ENCODE results near the gene HDAC4.

HDAC4 gene

DNA sequence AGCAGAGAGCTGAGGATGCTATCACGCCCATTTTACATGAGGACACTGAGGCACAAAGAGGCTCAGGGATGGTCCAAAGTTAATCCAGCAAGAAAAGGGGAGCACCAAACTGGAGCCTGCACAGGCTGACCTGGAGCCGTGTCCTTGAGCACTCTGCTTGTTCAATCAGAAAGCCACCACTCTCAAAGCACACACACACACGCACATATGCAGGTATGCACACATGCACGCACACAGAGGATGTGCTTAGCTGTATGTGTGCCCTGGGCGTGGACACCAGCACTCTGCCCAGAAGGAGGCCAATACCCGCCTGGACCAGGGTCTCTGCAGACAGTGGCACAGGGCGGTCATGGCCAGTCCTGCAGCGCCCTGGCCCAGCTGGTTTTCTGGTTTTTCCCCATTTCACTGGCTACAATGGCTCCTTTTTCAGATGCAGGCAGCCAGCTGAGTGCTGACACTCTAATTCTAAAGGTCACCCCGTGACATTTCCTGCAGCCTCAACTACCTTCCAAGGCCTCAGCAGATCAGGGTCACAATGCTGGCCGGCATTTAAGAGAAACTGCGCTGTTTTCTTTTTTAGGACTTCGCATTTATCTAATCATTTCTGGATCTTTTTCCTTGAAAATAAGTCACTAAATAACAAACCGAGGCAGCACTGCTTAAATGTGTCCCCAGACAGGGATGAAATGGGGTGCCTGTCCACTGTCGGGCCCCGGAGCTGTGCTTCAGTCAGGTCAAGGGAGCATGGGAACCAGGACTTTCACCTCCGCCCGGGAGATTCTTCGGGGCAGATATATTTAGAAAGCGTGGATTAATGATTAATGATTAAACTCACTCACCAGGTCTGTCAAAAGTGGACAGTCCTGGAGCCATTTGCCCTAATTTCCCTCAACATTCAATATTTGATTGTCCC, 104.5 kb downstream of the HDAC4 start:
- no peak for TF ChIP-seq CTCF (conservative IDR thresholded peaks at IDR 0.05; ENCODE audit: low read depth, low read length)
- no peak for DNase-seq (ENCODE audit: low read depth)
- no peak overlapping the region for H3K4me3 ChIP-seq (ENCODE audit: low read depth, low read length)

DNA sequence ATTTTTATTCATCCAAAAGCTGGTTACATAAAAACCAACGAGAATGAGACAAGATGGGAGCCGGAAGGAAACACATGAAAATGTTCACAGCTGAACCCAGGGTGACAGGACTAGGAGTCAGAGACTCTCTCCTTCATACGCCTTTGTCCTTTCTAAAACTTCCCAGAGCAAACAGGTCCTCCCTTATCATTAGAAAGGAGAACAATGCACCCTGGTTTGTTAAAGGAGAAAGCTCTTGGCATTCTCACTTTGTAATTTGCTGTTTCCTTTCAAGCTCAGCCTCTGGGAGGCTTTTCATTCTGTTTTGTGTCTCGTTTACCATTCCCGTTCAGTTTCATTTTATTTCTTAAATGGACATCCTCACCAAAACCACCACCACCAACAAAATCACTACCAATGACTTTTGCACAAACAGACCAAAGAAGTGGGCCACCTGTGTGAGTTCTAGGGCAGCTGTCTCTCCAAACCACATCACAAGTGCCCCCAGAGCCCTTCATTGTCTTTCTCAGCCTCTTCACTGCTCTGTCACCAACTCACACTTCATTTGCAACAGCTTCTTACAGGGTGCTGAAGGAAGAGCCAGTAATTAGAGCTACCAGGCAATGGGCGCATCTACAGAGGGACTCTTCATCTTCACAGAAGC, 105.3 kb downstream of the HDAC4 start:
- no peak for TF ChIP-seq CTCF (conservative IDR thresholded peaks at IDR 0.05; ENCODE audit: low read depth, low read length)

DNA sequence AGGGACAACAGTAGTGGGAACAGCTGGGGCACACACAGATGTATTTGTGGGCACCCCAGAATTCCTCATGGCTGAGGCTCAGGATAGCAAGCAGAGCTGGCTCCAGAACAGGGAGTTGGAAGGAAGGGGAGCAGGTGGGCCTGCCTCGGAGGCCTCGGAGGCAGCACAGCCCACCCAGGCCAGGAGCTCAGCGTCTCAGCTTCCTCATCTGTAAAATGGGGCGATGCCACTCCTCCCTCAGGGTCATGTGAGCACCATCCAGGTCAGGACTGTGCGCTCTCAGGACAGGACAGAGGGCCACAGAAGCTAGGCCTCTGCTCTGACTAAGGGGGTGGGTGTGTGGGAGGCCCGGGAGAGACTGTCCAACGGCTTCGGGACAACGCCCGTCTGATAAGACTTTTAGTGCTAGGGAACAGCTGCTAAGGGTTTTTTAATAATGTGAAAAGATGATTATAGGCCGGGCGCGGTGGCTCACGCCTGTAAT, 106.2 kb downstream of the HDAC4 start:
- no peak overlapping the region for H3K4me3 ChIP-seq (ENCODE audit: low read depth, low read length)
- no peak for TF ChIP-seq CTCF (conservative IDR thresholded peaks at IDR 0.05; ENCODE audit: low read depth, low read length)
- no peak for DNase-seq (ENCODE audit: low read depth)

More for the DNA sequence above, 105.3 kb downstream of the HDAC4 start:
- DNase-seq (ENCODE audit: low read depth) = no peak
- no peak overlapping the region for H3K4me3 ChIP-seq (ENCODE audit: low read depth, low read length)

DNA sequence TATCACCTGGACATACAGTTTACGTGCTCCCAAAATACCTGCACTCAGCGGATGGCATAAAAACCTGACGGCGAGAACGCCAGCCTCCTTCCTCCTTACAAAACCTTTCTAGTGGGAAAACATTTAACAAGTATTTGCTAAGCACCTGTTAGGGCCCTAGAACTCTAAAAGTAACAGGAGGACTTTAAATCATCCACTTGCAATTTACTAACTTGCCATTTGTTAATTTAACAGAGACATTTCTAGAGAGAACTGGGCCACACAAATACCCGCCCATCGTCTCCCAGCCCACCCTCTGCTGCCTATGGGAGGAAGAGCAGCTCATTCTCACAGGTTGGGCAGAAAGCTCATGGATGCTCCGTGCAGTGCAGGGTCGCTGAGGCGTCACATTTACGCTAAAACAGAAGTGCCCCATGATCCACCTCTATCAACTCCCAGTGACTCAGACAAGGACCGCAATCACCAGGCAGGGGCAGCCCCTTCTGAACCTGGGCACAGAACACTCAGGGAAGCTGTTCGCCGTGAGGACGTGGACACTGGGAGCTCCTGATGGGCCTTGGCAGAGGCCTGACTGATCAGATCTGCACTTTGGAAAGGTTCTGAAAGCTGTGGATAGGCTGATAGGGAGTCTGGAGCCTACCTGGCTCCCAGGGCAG, 106.9 kb downstream of the HDAC4 start:
- peak; percentile 14 for TF ChIP-seq CTCF (conservative IDR thresholded peaks at IDR 0.05; ENCODE audit: low read depth, low read length)
- H3K4me3 ChIP-seq (ENCODE audit: low read depth, low read length) = no peak overlapping the region
- no peak for DNase-seq (ENCODE audit: low read depth)

- no peak for TF ChIP-seq CTCF (conservative IDR thresholded peaks at IDR 0.05; ENCODE audit: low read depth, low read length)
- H3K4me3 ChIP-seq (ENCODE audit: low read depth, low read length) = no peak overlapping the region
- DNase-seq (ENCODE audit: low read depth) = no peak
Observed at GRCh38 chr2:239292959-239293774, 107.7 kb downstream of the HDAC4 start.

GRCh38 chr2:239292531-239292930, 108.3 kb downstream of the HDAC4 start:
- no peak for DNase-seq (ENCODE audit: low read depth)
- H3K4me3 ChIP-seq (ENCODE audit: low read depth, low read length) = no peak overlapping the region
- no peak for TF ChIP-seq CTCF (conservative IDR thresholded peaks at IDR 0.05; ENCODE audit: low read depth, low read length)

Measured in choroid plexus epithelial cell (primary cell).